HepG2 (cell line): Measurements from ENCODE around the gene ZMIZ1. TPM values are rescaled to one million over a fixed set of nuclear protein-coding genes. Genes with fewer than 3 reads are reported as not detected.
A peak's percentile ranks its signal among the peaks of the same experiment; 100 is the strongest.

ENCODE experiments used
- DRAP1 ChIP-seq: IDR thresholded peaks from 2 replicates; pipeline ENCODE4 v1.6.1; 2016; ENCODE audit warnings: missing genetic modification reagents, missing compliant biosample characterization
- FOXC1 ChIP-seq: sonication (generic); formaldehyde crosslinking; IDR thresholded peaks from 2 replicates; pipeline ENCODE4 v1.8.0; 2022; ENCODE audit warnings: mild to moderate bottlenecking, missing genetic modification reagents, borderline replicate concordance
- GPN1 ChIP-seq: sonication (generic); formaldehyde crosslinking; IDR thresholded peaks from 2 replicates; pipeline ENCODE4 v1.5.1; 2020; ENCODE audit warnings: missing genetic modification reagents, borderline replicate concordance
- MIER3 ChIP-seq: IDR thresholded peaks from 2 replicates; pipeline ENCODE4 v1.6.1; 2016; ENCODE audit warnings: missing compliant biosample characterization, borderline replicate concordance
- SOX13 ChIP-seq, 3 experiments: fragments of 450-650 bp in 1 of 3; sonication (generic) in 1 of 3; formaldehyde crosslinking in 1 of 3; IDR thresholded peaks in 2 of 3; conservative IDR thresholded peaks in 1 of 3; 2 replicates each; pipeline versions ENCODE4 v1.5.0 to v1.6.1; 2016 to 2020; ENCODE audit warnings: antibody characterized with exemption in 1 of 3, mild to moderate bottlenecking in 1 of 3, missing compliant biosample characterization in 1 of 3, missing genetic modification reagents in 1 of 3, moderate library complexity in 1 of 3
- ZBTB7A ChIP-seq: sonication (generic); formaldehyde crosslinking; IDR thresholded peaks from 2 replicates; pipeline ENCODE4 v1.8.0; 2022; ENCODE audit warnings: mild to moderate bottlenecking, missing genetic modification reagents
- ZNF142 ChIP-seq: sonication (generic); formaldehyde crosslinking; IDR thresholded peaks from 2 replicates; pipeline ENCODE4 v1.4.0; 2020; ENCODE audit warnings: missing genetic modification reagents
- ZNF225 ChIP-seq: sonication (generic); formaldehyde crosslinking; IDR thresholded peaks from 2 replicates; pipeline ENCODE4 v1.4.0; 2020; ENCODE audit warnings: mild to moderate bottlenecking, missing genetic modification reagents
- ZNF501 ChIP-seq: sonication (generic); formaldehyde crosslinking; IDR thresholded peaks from 2 replicates; pipeline ENCODE4 v1.5.1; 2020; ENCODE audit warnings: mild to moderate bottlenecking, moderate library complexity, missing genetic modification reagents
- polyA plus RNA-seq, 8 experiments: library from polyadenylated mRNA; depleted of rRNA in 3 of 8; stranded (reverse) in 7 of 8; unstranded in 1 of 8; fragments of >200 nt; fragmentation: Illumina TruSeq in 4 of 8; extraction: Trizol in 4 of 8; gene quantifications; 2 replicates each; pipeline versions ENCODE4 v1.2.1 to v1.2.3, GENCODE V29; 2011 to 2016; ENCODE audit warnings: low read depth in 4 of 8, missing spikeins in 1 of 8, mixed read lengths in 1 of 8; ENCODE audit not compliant: insufficient read depth in 1 of 8
- total RNA-seq, 5 experiments: library from RNA; depleted of rRNA; stranded (reverse); fragments of >200 nt; fragmentation: Illumina TruSeq; extraction: Trizol; gene quantifications; 2 replicates each; pipeline ENCODE4 v1.2.3, GENCODE V29; 2016; ENCODE audit warnings: low read depth in 1 of 5
- TF ChIP-seq, protein P1 (sequence below): IDR thresholded peaks from 2 replicates; pipeline ENCODE4 v1.6.1; 2016; ENCODE audit warnings: missing compliant biosample characterization, missing genetic modification reagents, borderline replicate concordance
- TF ChIP-seq, protein P2 (sequence below): sonication (generic); formaldehyde crosslinking; IDR thresholded peaks from 2 replicates; pipeline ENCODE4 v1.9.0; 2021; ENCODE audit warnings: missing genetic modification reagents, borderline replicate concordance
- TF ChIP-seq, protein P3 (sequence below): sonication (generic); formaldehyde crosslinking; IDR thresholded peaks from 2 replicates; pipeline ENCODE4 v1.4.0; 2020; ENCODE audit warnings: low read depth, missing genetic modification reagents

The ZMIZ1 gene
- total and polyA plus RNA-seq, 2 of the 13 experiments (the other 11 are each of a cell fraction or from before 2014, with no cell fraction given), result 5.3 to 10.2 TPM

- TF ChIP-seq, protein P1, sequence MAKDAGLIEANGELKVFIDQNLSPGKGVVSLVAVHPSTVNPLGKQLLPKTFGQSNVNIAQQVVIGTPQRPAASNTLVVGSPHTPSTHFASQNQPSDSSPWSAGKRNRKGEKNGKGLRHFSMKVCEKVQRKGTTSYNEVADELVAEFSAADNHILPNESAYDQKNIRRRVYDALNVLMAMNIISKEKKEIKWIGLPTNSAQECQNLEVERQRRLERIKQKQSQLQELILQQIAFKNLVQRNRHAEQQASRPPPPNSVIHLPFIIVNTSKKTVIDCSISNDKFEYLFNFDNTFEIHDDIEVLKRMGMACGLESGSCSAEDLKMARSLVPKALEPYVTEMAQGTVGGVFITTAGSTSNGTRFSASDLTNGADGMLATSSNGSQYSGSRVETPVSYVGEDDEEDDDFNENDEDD, result peak; percentile 83; the same call in 1 of the 2 replicates
- TF ChIP-seq ZNF142 (CRISPR knock-in tag), result no peak
- TF ChIP-seq MIER3 (CRISPR knock-in tag), result peak; percentile 94; the same call in 1 of the 2 replicates
- peak; percentile 78; the same call in 1 of the 2 replicates for TF ChIP-seq ZNF225 (CRISPR knock-in tag)
- peak; percentile 67; the same call in 1 of the 2 replicates for TF ChIP-seq DRAP1 (CRISPR knock-in tag)
- TF ChIP-seq ZNF501, result peak; percentile 86
- peak; percentile 30; the same call in 1 of the 2 replicates for TF ChIP-seq ZBTB7A
- TF ChIP-seq, protein P2, sequence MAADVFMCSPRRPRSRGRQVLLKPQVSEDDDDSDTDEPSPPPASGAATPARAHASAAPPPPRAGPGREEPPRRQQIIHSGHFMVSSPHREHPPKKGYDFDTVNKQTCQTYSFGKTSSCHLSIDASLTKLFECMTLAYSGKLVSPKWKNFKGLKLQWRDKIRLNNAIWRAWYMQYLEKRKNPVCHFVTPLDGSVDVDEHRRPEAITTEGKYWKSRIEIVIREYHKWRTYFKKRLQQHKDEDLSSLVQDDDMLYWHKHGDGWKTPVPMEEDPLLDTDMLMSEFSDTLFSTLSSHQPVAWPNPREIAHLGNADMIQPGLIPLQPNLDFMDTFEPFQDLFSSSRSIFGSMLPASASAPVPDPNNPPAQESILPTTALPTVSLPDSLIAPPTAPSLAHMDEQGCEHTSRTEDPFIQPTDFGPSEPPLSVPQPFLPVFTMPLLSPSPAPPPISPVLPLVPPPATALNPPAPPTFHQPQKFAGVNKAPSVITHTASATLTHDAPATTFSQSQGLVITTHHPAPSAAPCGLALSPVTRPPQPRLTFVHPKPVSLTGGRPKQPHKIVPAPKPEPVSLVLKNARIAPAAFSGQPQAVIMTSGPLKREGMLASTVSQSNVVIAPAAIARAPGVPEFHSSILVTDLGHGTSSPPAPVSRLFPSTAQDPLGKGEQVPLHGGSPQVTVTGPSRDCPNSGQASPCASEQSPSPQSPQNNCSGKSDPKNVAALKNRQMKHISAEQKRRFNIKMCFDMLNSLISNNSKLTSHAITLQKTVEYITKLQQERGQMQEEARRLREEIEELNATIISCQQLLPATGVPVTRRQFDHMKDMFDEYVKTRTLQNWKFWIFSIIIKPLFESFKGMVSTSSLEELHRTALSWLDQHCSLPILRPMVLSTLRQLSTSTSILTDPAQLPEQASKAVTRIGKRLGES (CRISPR knock-in tag), result peak; percentile 91
- TF ChIP-seq SOX13 (IDR thresholded peaks at IDR 0.05), result peak; percentile 67
- TF ChIP-seq SOX13 (CRISPR knock-in tag; conservative IDR thresholded peaks at IDR 0.05 in 1 of 2, IDR thresholded peaks at IDR 0.05 in 1 of 2), result peak; percentile 57 to 89; a peak in 2 of 4 replicates
- TF ChIP-seq GPN1 (CRISPR knock-in tag), result no peak
- TF ChIP-seq, protein P3, sequence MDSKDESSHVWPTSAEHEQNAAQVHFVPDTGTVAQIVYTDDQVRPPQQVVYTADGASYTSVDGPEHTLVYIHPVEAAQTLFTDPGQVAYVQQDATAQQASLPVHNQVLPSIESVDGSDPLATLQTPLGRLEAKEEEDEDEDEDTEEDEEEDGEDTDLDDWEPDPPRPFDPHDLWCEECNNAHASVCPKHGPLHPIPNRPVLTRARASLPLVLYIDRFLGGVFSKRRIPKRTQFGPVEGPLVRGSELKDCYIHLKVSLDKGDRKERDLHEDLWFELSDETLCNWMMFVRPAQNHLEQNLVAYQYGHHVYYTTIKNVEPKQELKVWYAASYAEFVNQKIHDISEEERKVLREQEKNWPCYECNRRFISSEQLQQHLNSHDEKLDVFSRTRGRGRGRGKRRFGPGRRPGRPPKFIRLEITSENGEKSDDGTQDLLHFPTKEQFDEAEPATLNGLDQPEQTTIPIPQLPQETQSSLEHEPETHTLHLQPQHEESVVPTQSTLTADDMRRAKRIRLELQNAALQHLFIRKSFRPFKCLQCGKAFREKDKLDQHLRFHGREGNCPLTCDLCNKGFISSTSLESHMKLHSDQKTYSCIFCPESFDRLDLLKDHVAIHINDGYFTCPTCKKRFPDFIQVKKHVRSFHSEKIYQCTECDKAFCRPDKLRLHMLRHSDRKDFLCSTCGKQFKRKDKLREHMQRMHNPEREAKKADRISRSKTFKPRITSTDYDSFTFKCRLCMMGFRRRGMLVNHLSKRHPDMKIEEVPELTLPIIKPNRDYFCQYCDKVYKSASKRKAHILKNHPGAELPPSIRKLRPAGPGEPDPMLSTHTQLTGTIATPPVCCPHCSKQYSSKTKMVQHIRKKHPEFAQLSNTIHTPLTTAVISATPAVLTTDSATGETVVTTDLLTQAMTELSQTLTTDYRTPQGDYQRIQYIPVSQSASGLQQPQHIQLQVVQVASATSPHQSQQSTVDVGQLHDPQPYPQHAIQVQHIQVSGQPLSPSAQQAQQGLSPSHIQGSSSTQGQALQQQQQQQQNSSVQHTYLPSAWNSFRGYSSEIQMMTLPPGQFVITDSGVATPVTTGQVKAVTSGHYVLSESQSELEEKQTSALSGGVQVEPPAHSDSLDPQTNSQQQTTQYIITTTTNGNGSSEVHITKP (CRISPR knock-in tag), result peak; percentile 93
- TF ChIP-seq FOXC1 (CRISPR knock-in tag), result peak; percentile 89
Observed at GRCh38 chr10:79335470-79336235, 266.9 kb downstream of the ZMIZ1 start (continued).
